ENCODE measurements around the gene NPR3.

DNA sequence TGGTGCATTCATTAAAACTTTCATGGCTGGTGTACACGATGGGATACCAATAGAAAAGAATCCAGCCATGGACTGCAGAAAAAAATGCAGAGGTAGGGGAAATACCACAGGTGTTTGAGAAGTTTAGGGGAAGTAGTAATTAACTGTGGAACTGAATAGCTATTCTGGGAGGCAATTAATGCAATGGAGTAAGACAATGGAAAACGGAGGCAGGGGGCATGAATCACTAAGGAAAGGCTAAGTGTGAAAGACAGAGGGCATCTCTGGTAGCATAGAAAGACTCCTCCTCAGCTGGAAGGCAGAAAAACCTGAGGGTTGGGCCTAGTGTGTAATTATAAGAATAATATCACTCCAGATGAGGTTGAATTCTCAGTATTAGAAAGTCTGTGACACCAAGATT, 30.9 kb upstream of the NPR3 start:
- TF ChIP-seq CTCF (IDR thresholded peaks at IDR 0.05), result no peak
- no peak for TF ChIP-seq POLR2A (IDR thresholded peaks at IDR 0.05)
